ENCODE results near the gene FBLN2.

- no peak for TF ChIP-seq CTCF (IDR thresholded peaks at IDR 0.05; ENCODE audit: low read depth, low read length)
- no peak for TF ChIP-seq EZH2phosphoT487 (IDR thresholded peaks at IDR 0.05; ENCODE audit: low read depth)
Measured at GRCh38 chr3:13522236-13522635, 26.7 kb upstream of the FBLN2 start.
